ENCODE results near the gene MYO1E.
A peak's percentile ranks its signal among the peaks of the same experiment; 100 is the strongest.
"Not testable (repeated sequence)": the region's sequence is repeated elsewhere in the genome, so short reads cannot be mapped to it uniquely, and the experiment has no call there.

MYO1E gene

DNA sequence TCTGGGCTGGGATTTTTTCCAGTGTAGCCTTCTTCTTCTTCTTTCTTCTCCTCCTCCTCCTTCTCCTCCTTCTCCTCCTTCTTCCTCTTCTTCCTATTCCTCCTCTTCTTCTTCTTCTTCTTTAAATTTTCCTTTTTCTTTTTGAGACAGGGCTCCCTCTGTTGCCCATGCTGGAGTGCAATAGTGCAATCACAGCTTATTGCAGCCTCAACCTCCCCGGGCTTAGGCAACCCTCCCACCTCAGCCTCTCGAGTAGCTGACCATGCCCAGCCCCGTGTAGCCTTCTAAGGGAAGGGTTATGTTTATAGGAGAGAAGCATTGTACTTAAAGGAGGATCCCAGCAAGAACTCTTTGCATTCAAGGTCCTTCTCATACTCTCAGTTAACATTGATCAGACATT lies 24.0 kb upstream of the MYO1E start:
- Histone ChIP-seq H3K36me3 (ENCODE audit: control insufficient read depth, insufficient read depth, low read length) (no peaks in the 10 kb centered on the region), H3K4me3 (replicated peaks; ENCODE audit: low read depth, low read length) (no peak overlapping the region), H3K27me3 (replicated peaks; ENCODE audit: control insufficient read depth, insufficient read depth, low read length) (no peaks in the 10 kb centered on the region)
- no peak for DNase-seq (ENCODE audit: extremely low read depth, insufficient read length)
- TF ChIP-seq CTCF (IDR thresholded peaks at IDR 0.05; ENCODE audit: insufficient read depth, low read length, poor library complexity, severe bottlenecking) = peak; percentile 13

DNA sequence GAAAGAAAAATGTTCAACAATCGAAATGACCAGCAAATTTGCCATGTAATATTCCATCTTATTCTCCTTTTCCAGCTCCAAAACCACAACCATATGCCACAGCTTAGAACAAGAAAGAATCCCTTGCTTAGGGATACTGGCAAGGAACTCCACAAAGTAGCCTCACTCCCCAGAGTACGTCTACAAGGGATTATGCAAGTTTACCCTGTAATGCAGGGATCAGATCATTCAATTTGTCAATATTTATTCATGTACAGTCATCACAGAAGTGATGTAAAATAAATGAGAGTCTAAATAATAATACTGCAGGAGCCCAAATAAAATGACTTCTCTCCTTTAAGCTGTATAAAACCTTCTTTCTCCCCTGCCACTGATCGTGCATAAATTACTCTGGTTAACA lies 23.5 kb upstream of the MYO1E start:
- Histone ChIP-seq H3K4me3 (replicated peaks; ENCODE audit: low read depth, low read length) (no peak overlapping the region), H3K27me3 (replicated peaks; ENCODE audit: control insufficient read depth, insufficient read depth, low read length) (no peaks in the 10 kb centered on the region), H3K36me3 (ENCODE audit: control insufficient read depth, insufficient read depth, low read length) (no peaks in the 10 kb centered on the region)
- no peak for TF ChIP-seq CTCF (IDR thresholded peaks at IDR 0.05; ENCODE audit: insufficient read depth, low read length, poor library complexity, severe bottlenecking)
- DNase-seq (ENCODE audit: extremely low read depth, insufficient read length) = no peak

- DNase-seq (ENCODE audit: extremely low read depth, insufficient read length) = no peak
- no peaks in the 10 kb centered on the region for H3K36me3 ChIP-seq (ENCODE audit: control insufficient read depth, insufficient read depth, low read length)
- H3K27me3 ChIP-seq (replicated peaks; ENCODE audit: control insufficient read depth, insufficient read depth, low read length) = no peaks in the 10 kb centered on the region
- no peak overlapping the region for H3K4me3 ChIP-seq (replicated peaks; ENCODE audit: low read depth, low read length)
- no peak for TF ChIP-seq CTCF (IDR thresholded peaks at IDR 0.05; ENCODE audit: insufficient read depth, low read length, poor library complexity, severe bottlenecking)
These were observed 21.5 kb upstream of the MYO1E start for GRCh38 chr15:59394166-59394661.

- DNase-seq (ENCODE audit: extremely low read depth, insufficient read length) = no peak
- Histone ChIP-seq H3K4me3 (replicated peaks; ENCODE audit: low read depth, low read length) (no peak overlapping the region), H3K27me3 (replicated peaks; ENCODE audit: control insufficient read depth, insufficient read depth, low read length) (no peaks in the 10 kb centered on the region), H3K36me3 (ENCODE audit: control insufficient read depth, insufficient read depth, low read length) (no peaks in the 10 kb centered on the region)
- TF ChIP-seq CTCF (IDR thresholded peaks at IDR 0.05; ENCODE audit: insufficient read depth, low read length, poor library complexity, severe bottlenecking) = no peak
These were observed 19.6 kb upstream of the MYO1E start for GRCh38 chr15:59392299-59392698.

DNA sequence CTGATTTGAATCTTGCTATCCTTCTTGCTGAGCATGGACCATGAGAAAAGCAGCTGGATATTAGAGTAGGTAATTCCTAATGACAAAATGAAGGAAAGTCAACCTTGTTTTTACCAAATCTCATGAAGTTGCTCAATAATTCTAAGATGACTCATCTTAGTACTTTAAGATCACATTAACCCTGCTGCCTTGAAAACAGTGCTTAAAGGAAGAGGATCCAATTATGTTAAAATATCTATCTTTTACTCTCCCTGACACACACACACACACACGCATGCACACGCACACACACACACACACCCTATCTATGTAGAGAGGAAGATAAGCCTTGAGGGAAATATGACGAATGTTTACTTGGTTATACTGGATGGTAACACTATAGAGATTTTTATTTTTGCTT lies 16.0 kb upstream of the MYO1E start:
- TF ChIP-seq CTCF (IDR thresholded peaks at IDR 0.05; ENCODE audit: insufficient read depth, low read length, poor library complexity, severe bottlenecking) = no peak
- no peaks in the 10 kb centered on the region for H3K27me3 ChIP-seq (replicated peaks; ENCODE audit: control insufficient read depth, insufficient read depth, low read length)
- H3K36me3 ChIP-seq (ENCODE audit: control insufficient read depth, insufficient read depth, low read length) = no peaks in the 10 kb centered on the region; the same call in 1 of the 2 replicates
- DNase-seq (ENCODE audit: extremely low read depth, insufficient read length) = no peak
- no peak overlapping the region for H3K4me3 ChIP-seq (replicated peaks; ENCODE audit: low read depth, low read length)

GRCh38 chr15:59387196-59387878 lies 14.7 kb upstream of the MYO1E start:
- DNase-seq (ENCODE audit: extremely low read depth, insufficient read length); H3K36me3 ChIP-seq (ENCODE audit: control insufficient read depth, insufficient read depth, low read length); H3K27me3 ChIP-seq (replicated peaks; ENCODE audit: control insufficient read depth, insufficient read depth, low read length); H3K4me3 ChIP-seq (replicated peaks; ENCODE audit: low read depth, low read length): not testable (repeated sequence)
